DND-41 (cell line): ENCODE results near the gene DNMT3L.

ENCODE experiments used
- ATAC-seq: fragments of 200-7000 bp; cut with Tn5 transposase; 3 replicates; pipeline ENCODE4 v1.9.1; 2021; ENCODE audit warnings: low read depth; ENCODE audit not compliant: insufficient read depth
- DNase-seq: peaks from one replicate; pipeline ENCODE4 v3.0.0-alpha.2; 2020
- H2AFZ ChIP-seq: 2 replicates; pipeline ENCODE4 v1.6.0; 2012; ENCODE audit warnings: low read depth, low read length
- H3K27ac ChIP-seq: 2 replicates; pipeline ENCODE4 v1.5.1; 2012; ENCODE audit warnings: low read length, inconsistent platforms
- H3K27me3 ChIP-seq: fragments of 200-600 bp; sonication (generic); 2 replicates; pipeline ENCODE4 v1.6.0; 2012; ENCODE audit warnings: low read length, mild to moderate bottlenecking, inconsistent platforms; ENCODE audit not compliant: insufficient read depth, poor library complexity
- H3K36me3 ChIP-seq: 2 replicates; pipeline ENCODE4 v1.5.1; 2012; ENCODE audit warnings: low read length, inconsistent platforms; ENCODE audit not compliant: insufficient read depth
- H3K4me1 ChIP-seq: 2 replicates; pipeline ENCODE4 v1.5.1; 2012; ENCODE audit warnings: mild to moderate bottlenecking, low read length; ENCODE audit not compliant: insufficient read depth
- H3K4me2 ChIP-seq: 2 replicates; pipeline ENCODE4 v1.6.0; 2012; ENCODE audit warnings: mild to moderate bottlenecking, moderate library complexity, low read length, inconsistent platforms; ENCODE audit not compliant: insufficient read depth
- H3K4me3 ChIP-seq, 2 experiments: fragments of 200-600 bp in 1 of 2; shearing (Covaris generic) in 1 of 2; 2 replicates each; pipeline ENCODE4 v1.5.1; 2012 to 2016; ENCODE audit warnings: inconsistent platforms in 2 of 2, low read length in 2 of 2, mild to moderate bottlenecking in 2 of 2, low read depth in 1 of 2, moderate library complexity in 1 of 2
- H3K79me2 ChIP-seq: 2 replicates; pipeline ENCODE4 v1.6.0; 2012; ENCODE audit warnings: low read length, inconsistent platforms; ENCODE audit not compliant: insufficient read depth
- H3K9ac ChIP-seq: 2 replicates; pipeline ENCODE4 v1.6.0; 2012; ENCODE audit warnings: low read depth, mild to moderate bottlenecking, inconsistent platforms, low read length, moderate library complexity
- H3K9me3 ChIP-seq: 2 replicates; pipeline ENCODE4 v1.5.1; 2012; ENCODE audit warnings: low read length, moderate library complexity, mild to moderate bottlenecking, inconsistent platforms; ENCODE audit not compliant: insufficient read depth, severe bottlenecking
- H4K20me1 ChIP-seq: 2 replicates; pipeline ENCODE4 v1.6.0; 2012; ENCODE audit warnings: low read length; ENCODE audit not compliant: insufficient read depth
- CTCF ChIP-seq: IDR thresholded peaks from 2 replicates; pipeline ENCODE4 v1.5.1; 2012; ENCODE audit warnings: borderline replicate concordance, low read length, moderate library complexity, mild to moderate bottlenecking; ENCODE audit not compliant: poor library complexity, severe bottlenecking; ENCODE audit errors: extremely low read depth
- EZH2 ChIP-seq: IDR thresholded peaks from 3 replicates; pipeline ENCODE4 v1.6.1; 2012; ENCODE audit warnings: borderline replicate concordance, low read depth, mild to moderate bottlenecking, moderate library complexity, low read length, inconsistent platforms; ENCODE audit not compliant: severe bottlenecking

DNMT3L gene

DNA sequence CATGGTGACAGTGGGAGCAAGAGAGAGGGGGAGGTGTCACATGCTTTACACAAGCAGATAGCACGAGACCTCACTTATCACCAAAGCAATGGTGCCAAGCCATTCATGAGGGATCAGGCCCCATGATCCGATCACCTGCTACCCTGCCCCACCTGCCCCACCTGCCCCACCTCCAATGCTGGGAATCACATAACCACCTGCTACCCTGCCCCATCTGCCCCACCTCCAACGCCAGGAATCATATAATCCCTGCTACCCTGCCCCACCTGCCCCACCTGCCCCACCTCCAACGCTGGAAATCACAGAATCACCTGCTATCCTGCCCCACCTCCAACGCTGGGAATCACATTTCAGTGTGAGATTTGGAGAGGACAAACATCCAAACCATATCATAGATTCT lies 13.3 kb upstream of the DNMT3L start:
- no peaks in the 10 kb centered on the region for H3K4me1 ChIP-seq
- no peak overlapping the region for H3K4me3 ChIP-seq
- H3K36me3 ChIP-seq = no peaks in the 10 kb centered on the region
- no peak overlapping the region for H3K9ac ChIP-seq
- H3K4me2 ChIP-seq = no peak overlapping the region
- DNase-seq (no peak), ATAC-seq (no peak)
- H3K9me3 ChIP-seq = no peaks in the 10 kb centered on the region
- H3K27ac ChIP-seq = no peak overlapping the region
- no peaks in the 10 kb centered on the region for H3K27me3 ChIP-seq
- TF ChIP-seq CTCF (no peak), EZH2 (no peak)
- no peaks in the 10 kb centered on the region for H3K79me2 ChIP-seq
- no peaks in the 10 kb centered on the region; the same call in 1 of the 2 replicates for H4K20me1 ChIP-seq
- no peak overlapping the region for H2AFZ ChIP-seq

- no peak overlapping the region for H3K27ac ChIP-seq
- no peaks in the 10 kb centered on the region; the same call in 1 of the 2 replicates for H4K20me1 ChIP-seq
- ATAC-seq = no peak
- no peaks in the 10 kb centered on the region for H3K4me1 ChIP-seq
- no peak for TF ChIP-seq CTCF
- no peak overlapping the region for H3K4me3 ChIP-seq
- H2AFZ ChIP-seq = no peak overlapping the region
- no peak for DNase-seq
- H3K27me3 ChIP-seq = no peaks in the 10 kb centered on the region
- H3K9ac ChIP-seq = no peak overlapping the region
- no peaks in the 10 kb centered on the region for H3K79me2 ChIP-seq
- no peaks in the 10 kb centered on the region for H3K36me3 ChIP-seq
- no peaks in the 10 kb centered on the region for H3K9me3 ChIP-seq
- no peak overlapping the region for H3K4me2 ChIP-seq
Measured at GRCh38 chr21:44273046-44273445, 11.3 kb upstream of the DNMT3L start.

- H3K36me3 ChIP-seq = no peaks in the 10 kb centered on the region
- H3K4me2 ChIP-seq = no peak overlapping the region
- H3K9ac ChIP-seq = no peak overlapping the region
- H3K4me1 ChIP-seq = no peaks in the 10 kb centered on the region
- H4K20me1 ChIP-seq = no peaks in the 10 kb centered on the region; the same call in 1 of the 2 replicates
- DNase-seq (no peak), ATAC-seq (no peak)
- H3K4me3 ChIP-seq = no peak overlapping the region
- H3K79me2 ChIP-seq = no peaks in the 10 kb centered on the region
- H3K27ac ChIP-seq = no peak overlapping the region
- H3K9me3 ChIP-seq = no peaks in the 10 kb centered on the region
- H3K27me3 ChIP-seq = no peaks in the 10 kb centered on the region
- TF ChIP-seq EZH2 (no peak), CTCF (no peak)
- H2AFZ ChIP-seq = no peak overlapping the region
Measured at GRCh38 chr21:44272284-44272858, 10.7 kb upstream of the DNMT3L start.
